Fibroblast of the aortic adventitia (primary cell): ENCODE results near the gene TMA7B. TPM values are rescaled to one million over a fixed set of nuclear protein-coding genes. Genes with fewer than 3 reads are reported as not detected.

ENCODE experiments used
- DNase-seq: peaks from one replicate; pipeline ENCODE4 v3.0.0-alpha.2; 2010; ENCODE audit warnings: low read depth
- H3K4me3 ChIP-seq: 2 replicates; pipeline ENCODE4 v1.5.1; 2011; ENCODE audit warnings: low read depth, mild to moderate bottlenecking, control low read depth, low read length, moderate library complexity
- CTCF ChIP-seq: IDR thresholded peaks from 2 replicates; pipeline ENCODE4 v1.5.1; 2011; ENCODE audit warnings: mild to moderate bottlenecking, low read length, control low read depth, inconsistent platforms; ENCODE audit not compliant: insufficient read depth
- total RNA-seq: library from RNA; depleted of rRNA; stranded (reverse); fragments of >200 nt; gene quantifications from 2 replicates; pipeline ENCODE4 v1.2.3, GENCODE V29; 2012; ENCODE audit warnings: low replicate concordance

Gene TMA7B
- total RNA-seq, 1 donor, result not detected

GRCh38 chr22:39916496-39916895, 43.7 kb upstream of the TMA7B start:
- DNase-seq, result no peak
- TF ChIP-seq CTCF, result no peak
- no peak overlapping the region for H3K4me3 ChIP-seq

GRCh38 chr22:39917197-39917643, 43.0 kb upstream of the TMA7B start:
- DNase-seq, result no peak
- TF ChIP-seq CTCF, result no peak
- no peak overlapping the region for H3K4me3 ChIP-seq

- H3K4me3 ChIP-seq, result no peak overlapping the region
- DNase-seq, result peak; percentile 30
- no peak for TF ChIP-seq CTCF
These were observed 42.3 kb upstream of the TMA7B start for GRCh38 chr22:39917776-39918495.

GRCh38 chr22:39920134-39920743, 40.0 kb upstream of the TMA7B start:
- no peak for TF ChIP-seq CTCF
- no peak for DNase-seq
- H3K4me3 ChIP-seq, result no peak overlapping the region

- no peak overlapping the region for H3K4me3 ChIP-seq
- no peak for TF ChIP-seq CTCF
These were observed 36.5 kb upstream of the TMA7B start for GRCh38 chr22:39923696-39924095.

GRCh38 chr22:39924286-39924685, 35.9 kb upstream of the TMA7B start:
- no peak for DNase-seq
- H3K4me3 ChIP-seq, result no peak overlapping the region
- TF ChIP-seq CTCF, result no peak

More at GRCh38 chr22:39923696-39924095, 36.5 kb upstream of the TMA7B start:
- no peak for DNase-seq
